Stimulated activated CD8-positive, alpha-beta memory T cell treated with anti-CD3 and anti-CD28 coated beads, Interleukin-12 subunit alpha, Interleukin-12 subunit beta, amount 100 ng/mL, for 4 hours (primary cell): ENCODE measurements around the gene CDH26.
"Not testable (repeated sequence)": the region's sequence is repeated elsewhere in the genome, so short reads cannot be mapped to it uniquely, and the experiment has no call there.

Source experiments
- DNase-seq: peaks from one replicate; pipeline ENCODE4 v3.0.0-alpha.2; 2020; ENCODE audit warnings: low read depth

Gene CDH26

DNA sequence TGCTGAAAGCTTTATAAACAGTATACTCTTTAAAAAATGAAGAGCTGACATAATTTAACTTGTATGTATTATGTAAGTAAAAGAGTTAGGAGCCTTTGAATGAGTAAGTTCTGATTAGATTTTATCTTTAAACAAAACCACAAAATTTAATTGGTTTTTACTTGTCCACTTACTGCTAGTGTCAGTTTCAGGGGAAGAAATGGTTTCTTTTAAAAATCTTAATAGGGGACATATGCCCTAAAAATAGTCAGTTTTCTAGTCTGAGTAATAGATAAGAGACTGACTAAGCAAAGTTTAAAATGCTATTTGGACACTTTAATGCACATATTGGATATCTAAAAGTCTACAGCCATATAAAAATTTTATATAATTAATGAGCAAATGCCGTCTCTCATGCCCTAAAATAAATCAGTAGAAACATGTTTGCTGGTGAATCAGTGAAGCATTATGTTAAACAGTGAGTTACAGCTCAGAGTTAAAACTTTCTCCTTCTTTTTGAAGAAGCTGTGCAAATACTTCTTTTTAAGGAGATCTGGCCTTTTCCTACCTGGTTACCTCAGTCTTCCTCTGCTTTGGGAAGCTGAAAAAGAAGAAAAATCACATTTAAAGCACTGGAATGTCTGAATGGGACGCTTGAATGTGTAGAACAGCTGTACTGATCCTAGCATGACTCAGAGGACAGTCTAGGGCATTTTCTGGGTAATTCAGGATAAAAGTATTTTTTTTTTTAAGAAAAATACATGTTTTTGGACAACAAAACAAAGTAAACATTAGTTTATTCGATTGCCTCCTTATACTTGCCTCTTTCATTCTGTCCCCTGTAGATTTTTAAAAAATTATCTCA, 55.3 kb downstream of the CDH26 start:
- no peak for DNase-seq

GRCh38 chr20:60016406-60016805, 58.2 kb downstream of the CDH26 start:
- DNase-seq = no peak

DNA sequence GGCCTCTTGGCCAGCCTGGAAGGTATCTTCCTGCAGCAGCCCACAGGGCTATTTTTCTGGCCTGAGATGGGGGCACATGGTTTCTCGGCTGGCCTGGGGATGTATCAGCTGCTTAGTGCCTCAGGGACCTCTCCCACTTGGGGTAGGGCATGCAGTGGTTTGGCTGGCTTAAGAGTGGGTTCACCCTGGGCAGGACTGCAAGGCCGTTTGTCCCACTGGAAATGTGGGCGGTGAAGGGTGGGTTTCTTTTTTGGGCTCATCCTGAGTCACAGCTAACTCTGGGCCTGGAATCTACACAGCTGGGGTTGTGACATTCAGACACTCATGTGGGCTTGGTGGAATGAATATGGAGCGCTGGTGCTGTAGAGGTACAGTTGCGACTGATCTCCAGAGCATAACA, 62.0 kb downstream of the CDH26 start:
- DNase-seq = no peak

GRCh38 chr20:60021104-60021503, 62.9 kb downstream of the CDH26 start:
- DNase-seq = no peak

- DNase-seq = no peak
These were observed 64.6 kb downstream of the CDH26 start for GRCh38 chr20:60022849-60023248.

DNA sequence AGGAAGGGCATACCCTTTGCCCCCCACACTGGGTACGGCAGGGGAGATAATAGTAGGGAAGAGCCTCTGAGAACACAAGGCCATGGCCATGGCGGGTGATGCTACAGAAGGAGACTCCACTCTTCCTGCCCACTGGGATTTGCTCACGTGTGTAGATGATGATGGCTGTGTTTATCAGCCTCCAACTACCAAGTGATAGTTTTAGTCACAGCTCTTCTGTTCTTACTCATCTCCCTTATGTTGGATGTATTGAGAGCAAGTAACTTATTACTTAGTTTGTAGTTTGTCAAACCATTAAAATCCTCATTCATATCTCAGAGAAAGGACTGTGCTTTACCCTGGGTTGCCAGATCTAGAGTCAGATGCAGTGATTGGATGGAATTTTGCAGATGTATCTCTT, 66.0 kb downstream of the CDH26 start:
- DNase-seq = no peak

GRCh38 chr20:60024801-60025200, 66.6 kb downstream of the CDH26 start:
- no peak for DNase-seq

DNA sequence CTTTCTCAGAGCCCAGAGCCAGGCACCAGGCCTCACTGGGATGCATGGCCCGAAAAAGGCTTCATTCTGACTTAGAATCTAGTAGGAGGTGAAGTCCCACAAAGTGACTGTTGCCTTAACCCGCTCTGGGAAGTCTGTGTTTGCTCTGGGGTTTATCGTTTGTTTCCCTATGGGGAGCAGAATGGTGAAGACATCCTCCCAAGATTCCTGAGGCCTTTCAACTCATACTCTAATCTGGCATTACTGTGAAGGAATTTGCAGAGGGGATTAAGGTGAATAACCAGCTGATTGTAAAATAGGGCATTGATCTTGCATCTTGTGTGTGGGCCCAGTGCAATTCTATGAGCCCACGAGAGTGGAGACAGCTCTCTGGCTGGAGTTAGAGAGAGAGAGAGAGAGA, 67.8 kb downstream of the CDH26 start:
- no peak for DNase-seq

DNA sequence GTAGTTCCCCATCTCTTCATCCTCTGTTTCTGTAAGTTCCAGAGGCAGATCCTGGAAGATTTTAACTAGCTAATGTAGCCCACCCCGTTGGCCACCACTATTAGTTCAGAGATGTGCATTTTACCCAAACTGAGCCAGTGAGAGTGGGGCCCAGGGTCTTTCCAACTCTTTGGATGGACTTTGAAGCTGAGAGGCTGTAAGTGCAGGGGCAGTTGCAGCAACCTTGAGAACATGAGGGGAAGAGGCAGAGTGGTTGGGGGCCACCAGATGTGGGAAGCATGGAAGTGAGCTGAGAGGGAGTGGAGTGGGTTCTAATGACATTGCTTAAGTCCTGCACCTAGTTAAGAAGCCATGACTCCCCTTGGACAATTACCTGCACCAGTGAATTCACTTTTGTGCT, 72.2 kb downstream of the CDH26 start:
- no peak for DNase-seq

DNA sequence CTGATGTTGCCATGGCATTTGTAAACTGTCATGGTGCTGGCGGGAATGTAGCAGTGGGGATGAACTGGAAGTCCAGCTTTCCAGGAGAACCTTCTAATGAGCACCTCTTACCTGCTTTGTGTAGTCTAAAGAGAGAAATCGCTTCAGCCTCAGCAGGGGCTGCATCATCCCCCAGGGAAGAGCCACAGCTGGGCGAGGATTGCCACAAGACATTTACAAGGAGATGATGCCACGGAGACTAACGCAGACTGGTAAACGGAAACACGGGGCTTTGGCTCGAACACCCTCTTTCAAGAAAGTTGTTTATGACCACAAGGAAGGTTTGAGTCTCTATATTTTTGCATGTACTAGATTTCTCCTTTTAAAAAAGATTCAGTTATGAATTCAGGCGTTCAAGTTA, 72.9 kb downstream of the CDH26 start:
- no peak for DNase-seq

DNA sequence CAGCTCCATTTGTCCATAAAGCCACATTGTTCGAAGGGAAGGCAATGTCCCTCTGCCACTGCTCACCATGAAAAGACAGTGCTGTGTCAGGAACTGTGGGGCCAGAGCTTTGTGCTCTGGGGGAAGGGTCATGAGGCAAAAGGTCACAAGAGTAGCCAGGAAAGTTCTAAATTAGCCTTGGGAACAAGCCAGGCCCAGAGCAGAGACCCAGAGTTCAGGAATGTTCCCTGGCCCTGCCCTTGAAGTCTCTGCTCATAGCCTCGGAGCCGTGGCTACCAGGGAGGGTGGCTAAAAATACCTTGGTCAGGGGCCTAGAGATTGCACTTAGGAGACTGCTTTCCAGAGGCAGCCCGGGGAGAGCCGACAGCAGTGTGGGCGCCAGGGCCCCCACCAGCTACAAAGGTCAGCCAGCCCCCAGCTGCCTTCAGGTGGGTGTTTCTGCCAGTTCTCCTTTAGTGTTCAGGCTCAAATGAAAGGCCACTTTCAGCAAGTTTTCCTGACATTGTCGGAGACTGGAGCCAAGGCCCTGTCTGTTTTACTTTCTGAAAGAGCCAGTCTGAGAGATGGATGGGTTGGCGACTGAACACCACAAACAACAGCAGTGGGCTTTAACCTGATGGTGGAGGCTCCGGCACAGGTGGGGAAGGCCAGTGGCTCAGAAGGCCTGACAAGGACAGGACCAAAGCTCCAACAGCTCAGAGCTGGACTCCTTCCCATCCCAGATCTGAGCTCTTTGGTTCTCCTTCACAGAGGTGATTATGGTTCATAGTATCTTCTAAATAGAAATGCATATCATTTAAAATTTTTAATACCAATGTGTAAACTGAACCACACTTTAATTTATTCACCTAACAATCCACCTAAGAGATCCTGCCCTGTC, 76.2 kb downstream of the CDH26 start:
- no peak for DNase-seq

GRCh38 chr20:60035486-60035885, 77.3 kb downstream of the CDH26 start:
- DNase-seq = no peak

DNA sequence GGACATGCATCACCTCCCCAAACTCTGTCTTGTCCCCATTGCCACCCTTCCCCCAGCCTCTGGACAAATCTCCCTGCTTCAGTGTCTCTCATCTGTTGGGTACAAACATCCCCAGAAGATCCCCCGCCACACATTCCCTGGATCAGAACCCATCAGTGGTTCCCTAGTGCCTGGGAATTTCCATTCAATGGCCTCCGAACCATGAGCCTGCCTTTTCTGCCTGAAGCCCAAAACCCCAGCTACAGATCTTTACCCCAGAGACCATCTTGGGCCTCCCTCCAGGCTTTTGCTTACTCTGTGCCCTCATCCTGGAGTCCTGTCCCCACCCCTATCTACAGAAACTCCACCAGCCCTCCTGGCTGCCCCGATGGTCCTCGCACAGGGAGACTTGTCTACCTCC, 78.1 kb downstream of the CDH26 start:
- no peak for DNase-seq

GRCh38 chr20:60036746-60037499, 78.7 kb downstream of the CDH26 start:
- DNase-seq = no peak

DNA sequence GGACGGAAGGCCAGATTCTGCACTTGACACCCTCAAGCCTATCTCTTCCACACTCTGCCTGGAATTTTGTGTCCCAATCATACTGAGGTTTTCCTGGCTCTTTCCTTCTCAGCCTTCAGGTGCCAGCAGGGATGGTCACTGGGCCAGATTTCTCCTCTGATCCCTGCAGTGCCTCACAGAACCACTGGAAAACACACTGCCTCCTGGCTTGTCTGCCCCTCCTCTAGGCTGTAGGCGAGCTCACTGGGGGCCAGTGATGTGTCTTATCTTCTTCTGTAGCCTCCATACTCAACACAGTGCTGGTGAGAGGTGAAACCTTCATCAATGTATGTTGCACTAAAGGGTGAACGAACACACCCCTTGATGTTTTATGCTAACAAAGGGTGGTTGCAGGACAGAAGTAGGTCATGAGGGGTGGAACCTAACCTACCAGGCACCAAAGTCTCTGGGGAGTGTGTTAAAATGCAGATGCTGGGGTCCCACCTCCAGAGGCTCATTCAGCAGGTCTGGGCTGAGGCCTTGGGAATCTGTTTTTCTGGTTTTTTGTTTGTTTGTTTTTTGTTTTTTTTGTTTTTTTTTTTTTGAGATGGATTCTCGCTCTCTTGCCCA, 80.3 kb downstream of the CDH26 start:
- no peak for DNase-seq

DNA sequence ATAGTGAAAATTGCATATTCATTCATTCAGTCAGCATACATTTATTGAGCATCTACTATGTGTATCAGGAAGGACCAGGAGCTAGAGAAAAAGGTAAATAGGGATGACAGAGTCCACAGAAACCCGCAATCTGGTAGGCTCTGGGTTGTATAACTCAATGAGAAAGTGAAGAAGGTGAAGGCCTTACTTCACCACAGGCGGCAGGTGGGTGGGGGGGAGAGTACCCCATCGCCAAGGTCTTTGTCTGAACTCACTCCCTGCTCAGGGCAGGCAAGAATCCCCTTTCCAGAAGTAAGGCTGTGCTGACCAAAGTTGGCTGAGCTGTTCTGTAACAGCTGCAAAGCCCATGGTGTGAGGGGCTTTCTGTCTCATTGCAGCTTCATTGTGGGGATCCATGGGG, 81.3 kb downstream of the CDH26 start:
- DNase-seq = no peak

- DNase-seq = no peak
These were observed 82.4 kb downstream of the CDH26 start for GRCh38 chr20:60040471-60041162.

DNA sequence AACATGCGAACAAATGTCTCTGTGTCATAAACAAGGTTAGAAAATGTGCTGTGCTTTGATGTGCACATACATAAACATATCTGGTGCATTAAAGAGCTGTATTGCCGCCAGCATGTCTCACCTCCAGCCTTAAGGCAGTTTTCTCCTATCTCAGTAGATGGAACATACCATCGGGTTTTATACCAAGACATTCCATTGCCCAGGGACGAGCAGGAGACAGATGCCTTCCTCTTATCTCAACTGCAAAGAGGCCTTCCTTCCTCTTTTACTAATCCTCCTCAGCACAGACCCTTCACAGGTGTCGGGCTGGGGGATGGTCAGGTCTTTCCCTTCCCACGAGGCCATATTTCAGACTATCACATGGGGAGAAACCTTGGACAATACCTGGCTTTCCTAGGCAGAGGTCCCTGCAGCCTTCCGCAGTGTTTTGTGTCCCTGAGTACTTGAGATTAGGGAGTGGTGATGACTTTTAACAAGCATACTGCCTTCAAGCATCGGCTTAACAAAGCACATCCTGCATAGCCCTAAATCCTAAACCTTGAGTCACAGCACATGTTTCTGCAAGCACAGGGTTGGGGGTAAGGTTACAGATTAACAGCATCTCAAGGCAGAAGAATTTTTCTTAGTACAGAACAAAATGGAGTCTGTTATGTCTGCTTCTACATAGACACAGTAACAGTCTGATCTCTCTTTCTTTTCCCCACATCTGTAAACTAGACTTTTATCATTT, 83.4 kb downstream of the CDH26 start:
- not testable (repeated sequence) for DNase-seq

- no peak for DNase-seq
These were observed 85.2 kb downstream of the CDH26 start for GRCh38 chr20:60043435-60043834.

DNA sequence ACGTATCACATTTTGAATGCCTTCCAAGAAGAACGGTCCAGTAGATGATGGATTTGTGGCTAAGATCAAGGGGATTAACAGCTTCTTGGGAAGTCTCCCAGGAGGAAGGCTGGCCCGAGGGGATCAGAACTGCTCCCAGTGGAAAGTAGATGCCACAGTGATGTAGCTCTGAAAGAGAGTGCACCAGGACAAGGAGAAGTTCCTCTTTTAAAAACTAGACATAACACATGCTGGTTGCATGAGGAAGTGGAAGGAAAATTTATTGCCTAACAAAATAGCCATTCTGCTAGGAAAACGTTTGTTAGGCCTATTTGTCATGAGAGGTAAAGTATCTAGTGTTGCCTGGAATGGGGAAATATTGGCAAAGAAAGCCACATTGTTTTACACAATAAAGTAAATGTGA, 87.8 kb downstream of the CDH26 start:
- no peak for DNase-seq

DNA sequence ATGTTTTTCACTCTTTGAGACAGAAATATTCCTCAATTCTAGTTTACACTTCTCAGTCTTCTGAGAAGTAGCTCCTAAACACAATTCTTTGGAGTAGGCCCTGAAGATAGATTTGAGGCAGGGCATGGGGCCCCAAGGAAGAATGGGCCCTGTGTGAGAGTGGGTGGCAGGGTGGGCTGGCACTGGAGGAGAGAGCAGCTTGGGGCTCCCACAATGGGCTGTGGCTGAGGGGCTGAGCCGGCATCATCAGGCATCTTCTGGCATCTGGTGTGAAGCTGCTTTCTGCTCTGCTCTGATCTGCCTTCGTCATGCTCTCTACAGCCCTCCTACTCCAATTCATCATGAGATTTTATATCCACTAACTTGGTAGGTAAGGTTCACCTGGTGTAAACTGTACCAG, 88.2 kb downstream of the CDH26 start:
- no peak for DNase-seq
